HL-60 (cell line): ENCODE results near the gene SMOC2.

Experiments used
- GABPA ChIP-seq: IDR thresholded peaks from 2 replicates; pipeline ENCODE4 v1.6.1; 2012; ENCODE audit warnings: low read depth
- POLR2AphosphoS5 ChIP-seq: IDR thresholded peaks from 2 replicates; pipeline ENCODE4 v1.6.1; 2012; ENCODE audit warnings: low read depth
- TF ChIP-seq, protein P1 (sequence below): IDR thresholded peaks from one replicate; pipeline ENCODE4 v1.5.1; 2011; ENCODE audit warnings: low read length, control low read depth, inconsistent platforms; ENCODE audit not compliant: insufficient read depth
- TF ChIP-seq, protein P2 (sequence below): IDR thresholded peaks from 2 replicates; pipeline ENCODE4 v1.6.1; 2012; ENCODE audit warnings: low read depth; ENCODE audit not compliant: insufficient replicate concordance

DNA sequence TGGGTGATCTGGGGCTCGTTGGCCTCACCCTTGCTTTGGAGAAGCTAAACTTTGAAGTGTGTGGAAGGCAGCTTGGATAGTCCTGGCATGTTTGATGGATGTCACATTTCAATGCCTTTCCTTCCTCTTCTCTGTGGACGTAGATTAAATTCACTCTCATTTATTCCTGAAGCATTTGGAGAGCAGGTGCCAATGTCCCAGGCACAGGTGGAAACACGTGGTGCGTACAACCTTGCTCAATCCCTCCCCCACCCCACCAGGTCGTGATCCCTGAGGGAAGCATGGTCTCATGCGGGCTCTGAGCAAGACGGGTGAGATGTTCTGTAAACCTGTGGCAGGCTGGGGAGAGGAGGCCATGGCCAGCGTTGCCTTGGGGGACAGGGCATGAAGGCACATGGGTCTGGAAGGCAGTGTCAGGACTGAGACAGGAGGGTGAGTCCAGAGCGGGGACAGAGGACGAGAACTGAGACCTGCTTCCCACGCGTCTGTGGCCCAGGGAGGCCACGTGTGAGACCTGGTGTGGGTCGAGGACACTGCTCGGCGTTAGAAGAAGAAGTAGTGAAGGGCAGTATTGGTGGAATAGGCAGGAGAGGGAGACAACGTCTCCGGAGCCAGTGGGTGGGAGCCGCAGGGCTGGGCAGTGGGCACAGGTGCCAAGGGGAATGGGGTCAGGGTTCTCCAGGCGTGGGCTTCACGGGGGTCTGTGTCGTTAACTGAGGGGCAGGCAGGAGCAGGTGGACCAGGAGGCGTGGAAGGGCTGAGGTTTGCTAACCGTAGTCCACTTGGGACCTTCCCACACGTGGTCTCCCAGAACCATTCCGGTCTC, 34.4 kb downstream of the SMOC2 start:
- TF ChIP-seq, protein P1, sequence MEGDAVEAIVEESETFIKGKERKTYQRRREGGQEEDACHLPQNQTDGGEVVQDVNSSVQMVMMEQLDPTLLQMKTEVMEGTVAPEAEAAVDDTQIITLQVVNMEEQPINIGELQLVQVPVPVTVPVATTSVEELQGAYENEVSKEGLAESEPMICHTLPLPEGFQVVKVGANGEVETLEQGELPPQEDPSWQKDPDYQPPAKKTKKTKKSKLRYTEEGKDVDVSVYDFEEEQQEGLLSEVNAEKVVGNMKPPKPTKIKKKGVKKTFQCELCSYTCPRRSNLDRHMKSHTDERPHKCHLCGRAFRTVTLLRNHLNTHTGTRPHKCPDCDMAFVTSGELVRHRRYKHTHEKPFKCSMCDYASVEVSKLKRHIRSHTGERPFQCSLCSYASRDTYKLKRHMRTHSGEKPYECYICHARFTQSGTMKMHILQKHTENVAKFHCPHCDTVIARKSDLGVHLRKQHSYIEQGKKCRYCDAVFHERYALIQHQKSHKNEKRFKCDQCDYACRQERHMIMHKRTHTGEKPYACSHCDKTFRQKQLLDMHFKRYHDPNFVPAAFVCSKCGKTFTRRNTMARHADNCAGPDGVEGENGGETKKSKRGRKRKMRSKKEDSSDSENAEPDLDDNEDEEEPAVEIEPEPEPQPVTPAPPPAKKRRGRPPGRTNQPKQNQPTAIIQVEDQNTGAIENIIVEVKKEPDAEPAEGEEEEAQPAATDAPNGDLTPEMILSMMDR, result no peak
- TF ChIP-seq, protein P2, sequence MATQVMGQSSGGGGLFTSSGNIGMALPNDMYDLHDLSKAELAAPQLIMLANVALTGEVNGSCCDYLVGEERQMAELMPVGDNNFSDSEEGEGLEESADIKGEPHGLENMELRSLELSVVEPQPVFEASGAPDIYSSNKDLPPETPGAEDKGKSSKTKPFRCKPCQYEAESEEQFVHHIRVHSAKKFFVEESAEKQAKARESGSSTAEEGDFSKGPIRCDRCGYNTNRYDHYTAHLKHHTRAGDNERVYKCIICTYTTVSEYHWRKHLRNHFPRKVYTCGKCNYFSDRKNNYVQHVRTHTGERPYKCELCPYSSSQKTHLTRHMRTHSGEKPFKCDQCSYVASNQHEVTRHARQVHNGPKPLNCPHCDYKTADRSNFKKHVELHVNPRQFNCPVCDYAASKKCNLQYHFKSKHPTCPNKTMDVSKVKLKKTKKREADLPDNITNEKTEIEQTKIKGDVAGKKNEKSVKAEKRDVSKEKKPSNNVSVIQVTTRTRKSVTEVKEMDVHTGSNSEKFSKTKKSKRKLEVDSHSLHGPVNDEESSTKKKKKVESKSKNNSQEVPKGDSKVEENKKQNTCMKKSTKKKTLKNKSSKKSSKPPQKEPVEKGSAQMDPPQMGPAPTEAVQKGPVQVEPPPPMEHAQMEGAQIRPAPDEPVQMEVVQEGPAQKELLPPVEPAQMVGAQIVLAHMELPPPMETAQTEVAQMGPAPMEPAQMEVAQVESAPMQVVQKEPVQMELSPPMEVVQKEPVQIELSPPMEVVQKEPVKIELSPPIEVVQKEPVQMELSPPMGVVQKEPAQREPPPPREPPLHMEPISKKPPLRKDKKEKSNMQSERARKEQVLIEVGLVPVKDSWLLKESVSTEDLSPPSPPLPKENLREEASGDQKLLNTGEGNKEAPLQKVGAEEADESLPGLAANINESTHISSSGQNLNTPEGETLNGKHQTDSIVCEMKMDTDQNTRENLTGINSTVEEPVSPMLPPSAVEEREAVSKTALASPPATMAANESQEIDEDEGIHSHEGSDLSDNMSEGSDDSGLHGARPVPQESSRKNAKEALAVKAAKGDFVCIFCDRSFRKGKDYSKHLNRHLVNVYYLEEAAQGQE, result no peak
- TF ChIP-seq POLR2AphosphoS5 (no peak), GABPA (no peak)
